ENCODE data around the gene HPS3.

Gene HPS3

GRCh38 chr3:149120051-149120972 lies 9.1 kb upstream of the HPS3 start:
- Histone ChIP-seq H3K36me3 (ENCODE audit: control insufficient read depth, insufficient read depth, low read length) (no peaks in the 10 kb centered on the region), H3K4me3 (replicated peaks; ENCODE audit: low read depth, low read length) (no peak overlapping the region), H3K27me3 (replicated peaks; ENCODE audit: control insufficient read depth, insufficient read depth, low read length) (no peaks in the 10 kb centered on the region)
- DNase-seq (ENCODE audit: extremely low read depth, insufficient read length) = peak; percentile 42
- peak; percentile 43 for TF ChIP-seq CTCF (IDR thresholded peaks at IDR 0.05; ENCODE audit: insufficient read depth, low read length, poor library complexity, severe bottlenecking)

GRCh38 chr3:149122721-149123578 lies 6.5 kb upstream of the HPS3 start:
- TF ChIP-seq CTCF (IDR thresholded peaks at IDR 0.05; ENCODE audit: insufficient read depth, low read length, poor library complexity, severe bottlenecking) = no peak
- Histone ChIP-seq H3K36me3 (ENCODE audit: control insufficient read depth, insufficient read depth, low read length) (no peaks in the 10 kb centered on the region), H3K4me3 (replicated peaks; ENCODE audit: low read depth, low read length) (no peak overlapping the region), H3K27me3 (replicated peaks; ENCODE audit: control insufficient read depth, insufficient read depth, low read length) (peaks cover 1% of the 10 kb centered on the region; the same call in 1 of the 2 replicates)
- no peak for DNase-seq (ENCODE audit: extremely low read depth, insufficient read length)

- no peak for TF ChIP-seq CTCF (IDR thresholded peaks at IDR 0.05; ENCODE audit: insufficient read depth, low read length, poor library complexity, severe bottlenecking)
- H3K36me3 ChIP-seq (ENCODE audit: control insufficient read depth, insufficient read depth, low read length) = no peaks in the 10 kb centered on the region
- no peak for DNase-seq (ENCODE audit: extremely low read depth, insufficient read length)
- peak overlapping the region; percentile 88 for H3K4me3 ChIP-seq (replicated peaks; ENCODE audit: low read depth, low read length)
- peaks cover 1% of the 10 kb centered on the region; the same call in 1 of the 2 replicates for H3K27me3 ChIP-seq (replicated peaks; ENCODE audit: control insufficient read depth, insufficient read depth, low read length)
These were observed 617 bp upstream of the HPS3 start for GRCh38 chr3:149128821-149129220.

- no peak for DNase-seq (ENCODE audit: extremely low read depth, insufficient read length)
- no peaks in the 10 kb centered on the region for H3K27me3 ChIP-seq (replicated peaks; ENCODE audit: control insufficient read depth, insufficient read depth, low read length)
- no peaks in the 10 kb centered on the region for H3K36me3 ChIP-seq (ENCODE audit: control insufficient read depth, insufficient read depth, low read length)
- no peak for TF ChIP-seq CTCF (IDR thresholded peaks at IDR 0.05; ENCODE audit: insufficient read depth, low read length, poor library complexity, severe bottlenecking)
- H3K4me3 ChIP-seq (replicated peaks; ENCODE audit: low read depth, low read length) = no peak overlapping the region
These were observed 2.2 kb downstream of the HPS3 start for GRCh38 chr3:149131589-149131988.

GRCh38 chr3:149134575-149134974 lies 5.1 kb downstream of the HPS3 start:
- H3K27me3 ChIP-seq (replicated peaks; ENCODE audit: control insufficient read depth, insufficient read depth, low read length) = no peaks in the 10 kb centered on the region
- no peak for DNase-seq (ENCODE audit: extremely low read depth, insufficient read length)
- TF ChIP-seq CTCF (IDR thresholded peaks at IDR 0.05; ENCODE audit: insufficient read depth, low read length, poor library complexity, severe bottlenecking) = no peak
- no peak overlapping the region for H3K4me3 ChIP-seq (replicated peaks; ENCODE audit: low read depth, low read length)
- H3K36me3 ChIP-seq (ENCODE audit: control insufficient read depth, insufficient read depth, low read length) = no peaks in the 10 kb centered on the region

Measured in GM06990 (cell line).